HCT116 (cell line): ENCODE data around the gene VPS45.

Source experiments
- EZH2phosphoT487 ChIP-seq: fragments of 200-600 bp; IDR thresholded peaks from 2 replicates; pipeline ENCODE4 v1.6.1; 2018; ENCODE audit warnings: antibody characterized with exemption, borderline replicate concordance
- JUND ChIP-seq: IDR thresholded peaks from 2 replicates; pipeline ENCODE4 v1.6.1; 2012

GRCh38 chr1:150161747-150162581 is 94.4 kb downstream of the VPS45 start:
- no peak for TF ChIP-seq JUND
- TF ChIP-seq EZH2phosphoT487: no peak
